GM19455 (cell line): ENCODE results near the gene SEC14L2.

ENCODE experiments used
- ATAC-seq: cut with Tn5 transposase; IDR thresholded peaks from one replicate; pipeline ENCODE4 v1.9.1; 2021; ENCODE audit not compliant: unreplicated experiment

Gene SEC14L2

DNA sequence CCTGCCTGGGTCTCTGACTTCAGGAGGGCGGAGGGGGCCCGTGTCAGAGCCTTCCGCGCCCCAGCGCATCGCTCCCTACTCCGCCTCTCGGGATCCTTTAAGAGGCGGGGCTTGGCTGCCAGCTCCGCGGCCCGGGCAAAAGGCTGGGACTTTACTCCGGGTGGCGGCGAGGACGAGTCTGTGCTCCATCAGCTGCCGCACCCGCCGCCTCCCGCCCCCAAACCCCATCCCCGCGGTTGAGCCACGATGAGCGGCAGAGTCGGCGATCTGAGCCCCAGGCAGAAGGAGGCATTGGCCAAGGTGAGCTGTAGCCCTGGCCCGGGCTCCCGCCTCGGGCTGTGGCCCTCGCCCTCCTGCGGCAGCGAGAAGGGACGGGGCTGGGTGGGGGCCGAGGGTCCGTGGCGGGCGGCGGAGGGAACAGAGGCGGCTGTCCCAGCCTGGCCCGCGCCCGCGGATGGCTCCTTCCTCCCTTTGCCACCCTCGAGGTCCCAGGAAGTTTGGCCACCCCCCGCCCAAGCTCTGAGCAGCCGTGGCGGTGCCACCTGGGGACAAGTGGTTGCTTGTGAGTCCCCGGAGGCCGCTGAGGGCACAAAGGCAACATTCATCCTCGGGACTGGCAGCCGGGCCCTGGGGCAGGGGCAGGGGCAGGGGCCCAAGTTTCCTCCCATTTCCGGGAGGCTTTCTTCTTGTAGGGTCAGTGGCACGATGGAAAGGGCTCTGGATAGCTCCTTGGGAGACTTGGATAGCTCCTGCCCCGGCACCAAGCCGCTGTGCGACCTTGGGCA, at the start of gene SEC14L2:
TSS of gene SEC14L2 (plus strand) at position 148 of the 785 bp plus-strand sequence. CDS start at position 247, 99 bp downstream.
- no peak for ATAC-seq

DNA sequence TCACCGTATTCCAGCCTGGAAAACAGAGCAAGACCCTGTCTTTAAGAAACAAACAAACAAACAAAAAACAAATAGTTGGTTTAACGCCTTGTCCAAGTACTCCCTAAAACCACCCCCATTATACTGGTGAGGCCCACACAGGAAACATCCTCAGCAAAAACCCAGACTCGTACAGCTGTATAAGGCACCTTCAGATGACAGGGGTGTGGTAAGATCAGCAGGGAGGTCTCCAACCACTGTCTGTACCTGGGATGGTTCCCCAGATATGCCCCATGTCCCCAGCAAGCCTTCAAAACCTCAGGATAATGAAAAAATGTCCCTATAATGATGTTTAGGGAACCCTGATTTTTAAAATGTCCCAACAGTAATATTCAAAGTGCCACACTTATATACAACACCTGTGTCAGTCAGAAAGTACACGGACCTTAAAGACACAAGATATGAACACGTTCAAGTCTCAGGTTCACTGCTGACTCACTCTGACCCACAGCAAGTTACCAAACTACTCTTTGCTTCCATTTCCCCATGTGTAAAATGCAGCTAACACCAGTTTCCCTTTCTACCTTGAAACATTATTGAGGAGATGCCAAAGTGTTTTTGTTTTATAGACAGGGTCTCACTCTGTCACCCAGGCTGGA, 49.4 kb upstream of the SEC14L2 start:
- no peak for ATAC-seq

DNA sequence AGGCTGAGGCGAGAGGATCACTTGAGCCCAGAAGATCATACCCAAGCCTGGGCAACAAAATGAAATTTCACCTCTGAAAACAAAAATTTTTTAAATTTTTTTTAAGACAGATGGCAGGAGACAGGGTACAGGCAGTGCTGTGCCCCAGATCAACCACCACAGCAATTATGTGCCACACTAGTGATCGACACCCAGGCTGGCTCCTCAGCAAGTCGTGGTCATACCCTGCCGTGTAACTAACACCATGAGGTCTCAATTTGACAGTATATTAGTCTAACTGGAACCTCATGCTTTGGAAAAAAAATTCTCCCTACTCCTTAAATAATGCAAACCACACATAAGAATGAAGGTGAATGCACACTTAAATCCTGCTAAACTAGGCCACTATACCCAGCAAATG, 48.4 kb upstream of the SEC14L2 start:
- no peak for ATAC-seq

DNA sequence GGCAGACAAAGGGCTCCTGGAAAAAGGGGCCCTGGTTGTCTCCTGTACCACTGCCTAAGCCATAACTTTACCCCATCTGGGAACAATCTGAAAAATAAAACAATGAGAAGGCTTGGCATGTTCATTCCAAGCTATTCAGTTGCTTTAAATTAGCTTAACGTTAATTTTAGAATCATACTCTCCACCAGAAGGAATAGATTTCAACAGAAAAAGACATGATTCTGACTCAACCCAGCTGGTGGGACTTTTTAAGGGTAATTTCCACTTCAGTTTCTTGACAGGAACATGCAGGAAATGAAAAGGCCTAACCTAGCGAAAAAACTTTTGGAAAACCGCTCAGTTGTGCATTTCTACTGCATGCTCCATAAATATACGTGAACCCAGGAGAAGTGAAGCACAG, 48.0 kb upstream of the SEC14L2 start:
- no peak for ATAC-seq

DNA sequence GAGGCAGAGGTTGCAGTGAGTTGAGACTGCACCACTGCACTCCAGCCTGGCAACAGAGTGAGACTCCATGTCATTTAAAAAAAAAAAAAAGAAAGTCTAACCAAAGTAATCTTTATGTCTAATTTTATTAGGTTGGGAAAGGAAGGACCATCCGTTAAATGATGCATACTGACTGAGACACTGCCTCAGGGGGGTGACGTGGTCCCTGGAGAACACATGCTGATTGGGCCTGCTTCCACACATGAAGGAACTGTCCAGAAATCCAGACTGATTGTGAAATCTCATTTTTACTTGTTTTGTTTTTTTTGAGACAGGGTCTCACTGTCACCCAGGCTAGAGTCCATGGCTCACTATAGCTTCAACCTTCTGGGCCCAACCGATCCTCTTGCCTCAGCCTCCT, 45.6 kb upstream of the SEC14L2 start:
- ATAC-seq: no peak

DNA sequence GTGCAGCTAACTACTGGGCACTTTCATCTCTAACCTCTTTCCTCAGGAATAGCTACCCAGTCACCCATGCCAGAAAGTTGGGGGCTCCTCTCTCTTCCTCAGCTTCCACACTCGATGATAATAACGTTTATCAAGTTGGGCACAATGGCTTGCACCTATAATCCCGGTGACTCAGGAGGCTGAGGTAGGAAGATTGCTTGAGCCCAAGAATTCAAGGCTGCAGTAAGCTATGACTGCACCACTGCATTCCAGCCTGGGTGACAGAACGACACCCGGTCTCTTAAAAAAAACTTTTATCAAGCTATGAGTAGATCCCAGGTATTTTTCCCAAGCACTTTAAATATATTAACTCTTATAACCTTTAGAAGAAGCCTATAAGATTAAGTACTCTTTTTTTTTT, 42.2 kb upstream of the SEC14L2 start:
- ATAC-seq: no peak

DNA sequence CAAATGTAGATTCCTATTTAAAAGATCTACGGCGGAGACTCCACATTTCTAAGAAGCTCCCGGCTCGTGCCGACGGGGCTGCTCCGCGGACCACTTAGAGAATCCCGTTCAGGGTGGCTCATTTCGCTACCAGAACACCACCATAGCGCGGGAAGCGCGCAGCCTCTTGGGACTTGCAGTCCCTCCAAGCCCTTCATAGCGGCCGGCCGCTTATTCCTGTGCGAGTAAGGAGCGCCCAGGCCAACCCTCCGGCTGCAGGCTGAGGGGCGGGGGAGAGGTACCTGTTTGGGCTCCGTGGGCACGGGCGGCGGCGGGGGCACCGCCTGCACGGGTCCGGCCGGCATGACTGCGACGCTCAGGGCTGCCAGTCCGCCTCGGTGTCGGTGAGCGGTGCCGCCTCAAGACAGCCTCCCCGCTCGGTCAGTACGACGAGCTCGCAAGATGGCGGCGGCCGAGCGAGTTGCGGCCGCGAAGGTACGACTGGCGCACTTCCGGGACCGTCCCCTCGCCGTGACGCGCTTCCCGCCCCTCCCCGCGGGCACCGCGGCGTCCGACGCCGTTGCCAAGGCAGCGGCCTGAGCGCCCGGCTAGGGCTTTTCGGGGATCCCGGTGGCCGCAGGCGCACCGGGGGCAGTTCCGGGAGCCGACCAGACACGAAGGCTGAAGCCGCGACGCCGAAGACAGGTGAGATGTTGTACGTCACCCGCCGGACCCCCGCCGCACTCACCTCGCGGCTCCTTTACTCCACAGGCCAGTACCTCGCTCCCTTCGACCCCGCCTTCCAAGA, 40.2 kb upstream of the SEC14L2 start, which contains the start of the genes CCDC157 and SF3A1:
TSS of gene CCDC157 (plus strand) at position 559 of the 787 bp plus-strand sequence. CDS start 8,994 bp downstream, outside the sequence.
TSS of gene SF3A1 (minus strand) at position 446 of the 787 bp plus-strand sequence. CDS start at position 344, 102 bp downstream.
- peak; percentile 89 for ATAC-seq

DNA sequence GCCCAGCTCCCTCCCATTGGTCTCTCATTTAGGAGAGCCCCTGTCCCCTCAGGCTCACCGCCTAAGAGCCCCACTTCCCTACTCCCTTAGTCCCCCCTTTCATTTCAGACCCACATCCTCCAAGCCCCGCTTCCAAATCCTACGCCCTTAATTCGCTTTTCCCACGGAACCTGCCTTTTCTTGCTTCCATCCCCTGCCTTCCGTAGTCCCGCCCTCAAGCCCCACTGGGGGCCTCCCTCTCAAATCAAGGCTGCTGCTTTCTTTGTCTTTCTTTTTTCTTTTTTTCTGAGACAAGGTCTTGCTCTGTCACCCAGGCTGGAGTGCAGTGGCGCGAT, 39.6 kb upstream of the SEC14L2 start:
- no peak for ATAC-seq

DNA sequence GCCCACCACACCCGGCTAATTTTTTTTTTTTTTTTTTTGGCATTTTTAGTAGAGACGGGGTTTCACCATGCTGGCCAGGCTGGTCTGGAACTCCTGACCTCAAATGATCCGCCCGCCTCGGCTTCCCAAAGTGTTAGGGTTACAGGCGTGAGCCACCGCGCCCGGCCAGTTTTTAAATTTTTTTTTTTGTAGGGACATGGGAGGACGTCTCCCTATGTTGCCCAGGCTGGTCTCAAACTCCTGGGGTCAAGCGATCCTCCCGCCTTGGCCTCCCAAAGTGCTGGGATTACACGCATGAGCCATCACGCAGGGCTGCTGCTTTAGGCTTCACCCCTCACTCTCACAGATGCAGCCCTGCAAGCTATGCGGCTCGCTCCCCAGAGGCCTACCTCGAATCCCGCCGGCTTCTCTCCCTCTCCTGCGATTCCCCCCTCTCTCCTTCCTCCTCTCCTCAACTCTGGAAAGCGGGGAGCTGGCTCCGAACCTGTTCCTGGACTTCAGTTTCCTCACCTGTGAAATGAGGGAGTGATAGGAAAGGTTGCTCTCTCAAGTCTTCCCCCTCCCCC, 39.1 kb upstream of the SEC14L2 start:
- no peak for ATAC-seq

DNA sequence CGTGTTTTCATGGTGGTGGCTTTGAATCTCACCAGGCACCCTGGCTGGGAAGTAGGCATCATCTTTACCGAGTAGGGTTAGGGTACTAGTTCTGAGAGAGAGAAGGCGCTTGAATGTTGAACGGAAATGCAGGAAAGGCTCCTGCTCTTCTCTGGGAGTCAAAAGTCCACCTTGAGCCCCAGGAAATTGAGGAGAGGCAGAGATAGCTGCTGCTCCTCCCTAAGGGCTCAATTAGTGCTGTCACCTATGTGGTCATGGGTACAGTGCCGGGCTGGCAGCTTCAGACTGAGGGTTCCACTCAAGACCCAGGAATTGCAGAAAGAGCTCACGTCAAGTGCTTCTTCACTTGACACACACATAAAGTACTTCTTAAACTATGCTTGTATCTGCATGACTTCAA, 38.3 kb upstream of the SEC14L2 start:
- no peak for ATAC-seq

DNA sequence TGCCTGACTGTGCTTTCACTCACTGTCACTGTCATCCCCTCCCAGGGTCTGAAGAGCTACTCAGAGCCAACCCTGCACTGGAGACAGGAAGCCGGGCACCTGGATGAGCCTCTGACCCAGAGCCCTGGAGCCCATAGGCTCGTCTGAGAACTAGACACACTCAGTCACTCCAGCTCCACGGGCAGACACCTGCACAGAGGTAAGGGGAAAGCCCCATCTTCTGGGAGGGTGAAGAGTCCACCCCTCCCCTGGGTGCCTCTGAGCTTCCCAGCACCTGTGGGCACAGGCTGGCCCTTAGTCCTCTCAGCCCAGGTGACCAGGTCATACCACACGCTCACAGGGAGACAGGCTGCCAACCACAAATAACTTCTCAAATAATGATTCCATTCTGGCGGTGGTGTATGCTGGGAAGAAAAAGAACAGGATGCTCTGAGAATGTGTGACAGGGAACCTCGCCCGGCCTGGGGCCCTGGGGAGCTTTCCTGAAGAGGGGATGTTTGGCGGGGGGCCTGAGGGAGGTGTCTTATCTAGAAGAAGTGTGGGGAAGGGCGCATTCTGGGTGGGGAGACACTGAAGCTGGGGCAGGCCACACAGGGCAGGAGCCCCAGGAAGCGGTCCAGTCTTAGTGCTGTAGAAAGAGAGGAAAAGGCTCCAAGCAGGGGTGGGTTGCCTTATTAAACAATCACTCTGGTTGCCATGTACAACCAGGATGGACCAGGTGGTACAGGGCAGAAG, 34.7 kb upstream of the SEC14L2 start:
- ATAC-seq: no peak

DNA sequence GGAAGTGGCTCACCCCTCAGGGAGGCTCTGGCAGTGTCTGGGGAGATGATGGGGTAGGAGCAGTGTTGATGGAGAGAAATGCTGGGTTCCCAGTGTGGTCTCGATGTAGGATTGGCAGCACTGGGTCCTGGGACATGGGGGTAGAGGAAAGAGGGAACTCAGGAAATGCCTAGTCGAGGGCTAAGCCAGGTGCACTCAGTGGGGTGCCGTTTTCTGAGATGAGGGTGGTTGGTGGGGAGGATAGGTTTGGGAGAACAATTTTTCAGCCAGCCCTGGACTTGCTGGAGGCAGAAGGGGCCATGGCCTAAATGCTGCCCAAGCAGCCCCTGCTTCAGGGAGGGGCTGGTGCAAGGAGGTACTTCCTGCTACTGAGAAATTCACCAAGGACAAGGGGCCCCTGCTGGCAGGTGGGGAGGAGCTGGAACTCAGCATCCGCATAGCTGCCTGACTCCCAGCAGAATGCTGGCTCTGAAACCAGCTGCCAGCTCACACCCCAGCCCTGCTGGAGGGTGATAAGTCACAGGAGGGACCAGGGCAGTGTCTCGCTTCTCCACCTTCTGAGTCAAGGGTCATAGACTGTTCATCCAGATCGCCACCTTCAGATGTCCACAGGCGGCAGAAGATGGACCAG, 34.1 kb upstream of the SEC14L2 start:
- no peak for ATAC-seq

DNA sequence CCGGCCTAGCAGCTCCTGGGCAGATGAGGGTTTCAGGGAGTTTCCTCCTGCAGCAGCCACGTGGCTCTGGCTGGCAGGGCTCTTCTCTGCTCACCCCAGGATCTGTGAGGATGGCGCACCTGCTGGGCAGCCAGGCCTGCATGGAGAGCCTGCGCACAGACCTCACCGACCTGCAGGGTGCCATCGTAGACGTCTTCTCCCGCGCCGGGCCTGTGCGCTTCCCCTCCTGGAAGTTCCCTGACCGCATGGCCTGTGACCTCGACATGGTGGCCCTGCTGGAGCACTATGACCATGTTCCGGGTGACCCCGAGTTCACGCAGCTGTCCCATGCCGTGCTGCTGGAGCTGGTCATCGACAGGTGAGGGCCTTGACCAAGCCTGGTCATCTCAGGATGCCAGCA, 30.9 kb upstream of the SEC14L2 start:
- ATAC-seq: no peak

DNA sequence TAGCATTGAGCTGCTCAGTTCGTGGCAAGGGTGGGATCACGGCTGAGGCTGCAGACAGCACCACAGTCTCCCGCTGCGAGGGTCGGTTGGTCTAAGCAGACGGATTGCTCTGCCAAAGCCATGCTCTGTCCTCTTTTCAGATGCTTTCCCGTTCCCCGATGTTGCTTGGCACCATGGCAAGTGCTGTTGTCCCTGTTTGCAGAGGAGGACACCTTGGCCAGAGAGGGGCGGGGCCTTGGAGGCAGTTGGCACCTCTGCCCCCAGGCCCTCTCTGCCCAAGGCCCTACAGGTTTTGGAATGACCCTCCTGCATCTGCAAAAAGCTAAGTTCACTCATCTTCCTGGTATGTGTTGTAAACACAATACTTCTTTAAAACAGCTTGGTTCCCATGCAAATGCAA, 28.4 kb upstream of the SEC14L2 start:
- ATAC-seq: no peak

DNA sequence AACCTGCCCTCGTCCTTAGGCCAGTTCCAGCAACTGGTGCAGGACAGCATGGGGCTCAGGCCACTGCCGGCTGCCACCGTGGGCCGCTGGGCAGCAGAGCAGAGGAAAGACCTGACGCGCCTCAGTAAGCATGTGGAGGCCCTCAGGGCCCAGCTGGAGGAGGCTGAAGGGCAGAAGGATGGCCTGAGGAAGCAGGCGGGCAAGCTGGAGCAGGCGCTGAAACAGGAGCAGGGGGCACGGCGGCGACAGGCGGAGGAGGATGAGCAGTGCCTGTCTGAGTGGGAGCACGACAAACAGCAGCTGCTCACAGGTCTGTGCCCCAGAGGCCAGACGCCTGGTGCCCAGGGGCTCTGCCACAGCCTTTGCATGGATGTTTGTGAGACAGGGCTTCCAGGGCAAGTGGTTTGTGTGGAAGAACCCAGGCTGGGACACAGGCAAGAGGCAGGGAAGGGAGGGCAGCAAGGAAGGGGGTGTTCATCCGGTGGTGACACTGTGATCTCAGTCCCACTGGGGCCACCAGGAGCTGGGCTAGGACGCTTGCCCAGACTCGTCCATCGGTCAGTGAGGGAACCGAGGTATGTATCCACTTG, 26.1 kb upstream of the SEC14L2 start:
- no peak for ATAC-seq

DNA sequence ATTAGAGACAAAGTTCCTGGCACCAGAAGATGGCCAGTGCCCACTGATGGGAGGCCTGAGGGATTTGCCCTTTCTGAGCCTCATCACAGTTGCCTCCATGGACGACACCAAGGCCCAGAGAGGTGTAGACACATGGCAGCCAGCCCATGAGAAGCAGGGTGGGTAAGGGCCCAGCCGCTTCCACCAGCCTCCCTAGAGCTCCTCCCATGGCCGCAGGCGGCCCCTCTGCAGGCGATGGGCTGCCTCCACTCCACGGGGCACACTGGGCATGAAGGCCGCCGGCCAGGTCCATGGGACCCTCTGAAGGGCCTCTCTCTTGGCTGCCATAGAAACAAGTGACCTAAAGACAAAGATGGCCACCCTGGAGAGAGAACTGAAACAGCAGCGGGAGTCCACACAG, 25.5 kb upstream of the SEC14L2 start:
- ATAC-seq: no peak

DNA sequence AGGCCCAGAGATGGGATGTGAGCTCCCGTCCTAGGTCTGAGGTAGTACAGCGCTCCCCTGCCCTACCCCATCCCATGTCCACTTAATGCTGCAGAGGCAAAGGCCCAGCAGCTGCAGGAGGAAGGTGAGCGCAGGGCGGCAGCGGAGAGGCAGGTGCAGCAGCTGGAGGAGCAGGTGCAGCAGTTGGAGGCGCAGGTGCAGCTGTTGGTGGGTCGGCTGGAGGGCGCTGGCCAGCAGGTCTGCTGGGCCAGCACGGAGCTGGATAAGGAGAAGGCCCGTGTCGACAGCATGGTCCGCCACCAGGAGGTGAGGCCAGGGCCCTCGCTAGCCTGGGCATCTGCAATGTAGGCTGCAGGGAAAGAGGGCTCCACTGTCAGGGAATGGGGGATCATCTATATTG, 24.8 kb upstream of the SEC14L2 start:
- ATAC-seq: no peak

DNA sequence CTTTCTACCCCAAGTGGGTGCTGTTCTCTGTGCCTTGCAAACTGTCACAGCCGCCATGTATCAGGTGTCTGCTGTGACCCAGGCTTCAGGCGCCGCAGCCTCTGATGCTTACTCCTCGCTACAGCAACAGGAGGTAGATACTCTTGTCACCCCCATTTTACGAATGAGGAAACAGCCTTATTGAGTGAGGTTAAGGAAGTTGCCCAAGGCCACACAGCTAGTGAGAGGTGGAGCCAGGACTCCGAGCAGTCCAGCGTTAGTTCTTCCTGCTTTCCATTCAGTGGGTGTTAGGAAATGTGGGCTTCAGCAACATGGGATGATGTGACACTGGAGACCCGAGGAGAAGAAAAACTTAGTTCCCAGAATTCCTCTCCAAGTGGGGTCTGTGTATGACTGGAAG, 23.9 kb upstream of the SEC14L2 start:
- no peak for ATAC-seq

DNA sequence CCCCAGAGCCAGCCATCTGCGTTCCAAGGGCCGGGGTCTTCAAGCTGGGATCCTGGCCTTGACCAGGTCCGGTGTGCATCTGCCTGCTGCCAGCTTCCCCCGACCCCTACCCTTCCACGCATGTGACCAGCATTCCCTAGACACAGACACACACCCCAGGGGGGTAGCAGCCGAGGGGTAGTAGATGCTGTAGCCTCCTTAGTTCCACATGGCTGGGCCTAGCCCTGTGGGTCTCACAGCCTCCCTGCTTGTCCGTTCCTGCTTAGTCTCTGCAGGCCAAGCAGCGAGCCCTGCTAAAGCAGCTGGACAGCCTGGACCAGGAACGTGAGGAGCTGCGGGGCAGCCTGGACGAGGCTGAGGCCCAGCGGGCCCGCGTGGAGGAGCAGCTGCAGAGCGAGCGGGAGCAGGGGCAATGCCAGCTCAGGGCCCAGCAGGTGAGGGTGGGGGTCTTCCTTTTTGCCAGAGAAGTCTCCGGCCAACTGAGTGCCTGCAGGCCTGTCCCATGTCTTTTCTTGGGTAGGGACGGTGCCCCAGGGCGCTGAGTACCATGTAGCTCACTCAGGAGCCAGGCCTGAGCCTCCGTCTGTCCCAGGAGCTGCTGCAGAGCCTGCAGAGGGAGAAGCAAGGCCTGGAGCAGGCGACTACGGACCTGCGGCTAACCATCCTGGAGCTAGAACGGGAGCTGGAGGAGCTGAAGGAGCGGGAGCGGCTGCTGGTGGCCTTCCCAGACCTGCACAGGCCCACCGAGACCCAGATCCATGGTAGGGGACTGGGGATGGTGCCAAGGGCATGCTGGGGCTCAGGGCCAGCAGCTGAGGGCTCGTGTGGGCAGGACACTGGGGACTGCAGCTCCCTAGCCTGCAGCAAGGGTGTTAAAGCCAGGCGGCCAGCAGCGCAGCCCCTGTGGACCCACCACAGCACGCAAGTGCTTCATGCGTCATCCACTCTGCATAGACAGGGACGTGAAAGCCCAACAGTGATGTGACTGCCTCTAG, 23.2 kb upstream of the SEC14L2 start:
- ATAC-seq: no peak
